HG02973 (cell line): ENCODE data around the gene IL1RAP.

ENCODE experiments used
- ATAC-seq: cut with Tn5 transposase; IDR thresholded peaks from one replicate; pipeline ENCODE4 v1.9.1; 2021; ENCODE audit warnings: moderate library complexity; ENCODE audit not compliant: unreplicated experiment

Gene IL1RAP

DNA sequence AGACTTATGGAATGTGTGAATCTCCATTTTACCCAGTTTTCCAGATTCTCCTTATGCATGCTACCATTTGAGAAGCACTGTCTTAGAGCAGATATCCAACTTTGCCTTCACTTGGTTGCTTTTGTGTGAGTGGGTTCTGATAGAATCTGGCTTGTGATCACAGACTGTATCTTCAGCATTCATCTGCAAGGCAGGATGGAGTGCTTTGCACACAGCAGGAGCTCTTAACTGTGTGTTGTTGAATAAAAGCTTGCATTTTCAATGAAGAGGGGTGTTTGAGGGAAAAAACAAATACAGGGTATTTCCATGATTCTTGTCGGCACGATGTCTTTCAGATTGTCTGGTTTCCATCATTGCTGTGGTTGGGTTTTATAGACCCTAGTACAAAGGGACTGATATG is 24.4 kb downstream of the IL1RAP start:
- ATAC-seq: no peak

DNA sequence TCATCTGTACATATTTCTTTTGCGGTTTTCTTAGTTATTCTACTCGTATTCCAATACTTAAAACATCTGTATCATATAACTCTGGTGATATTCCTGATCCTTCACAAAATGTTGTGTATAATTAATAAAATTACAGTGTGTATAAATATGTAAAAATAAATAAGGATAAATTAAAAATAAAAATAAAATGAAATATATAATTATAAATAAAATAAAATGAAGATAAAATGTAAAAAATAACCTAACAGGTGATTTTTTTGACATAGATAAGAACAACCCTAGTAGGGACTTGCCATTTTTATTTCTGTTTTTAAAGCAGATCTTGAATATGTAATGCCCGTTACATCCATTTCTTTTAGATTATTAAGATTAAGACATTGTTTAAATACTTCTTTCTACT is 25.6 kb downstream of the IL1RAP start:
- ATAC-seq: no peak

GRCh38 chr3:190541008-190541407 is 27.1 kb downstream of the IL1RAP start:
- ATAC-seq: no peak

GRCh38 chr3:190541560-190541959 is 27.7 kb downstream of the IL1RAP start:
- ATAC-seq: no peak

- ATAC-seq: no peak
Observed at GRCh38 chr3:190542846-190543245, 29.0 kb downstream of the IL1RAP start.

DNA sequence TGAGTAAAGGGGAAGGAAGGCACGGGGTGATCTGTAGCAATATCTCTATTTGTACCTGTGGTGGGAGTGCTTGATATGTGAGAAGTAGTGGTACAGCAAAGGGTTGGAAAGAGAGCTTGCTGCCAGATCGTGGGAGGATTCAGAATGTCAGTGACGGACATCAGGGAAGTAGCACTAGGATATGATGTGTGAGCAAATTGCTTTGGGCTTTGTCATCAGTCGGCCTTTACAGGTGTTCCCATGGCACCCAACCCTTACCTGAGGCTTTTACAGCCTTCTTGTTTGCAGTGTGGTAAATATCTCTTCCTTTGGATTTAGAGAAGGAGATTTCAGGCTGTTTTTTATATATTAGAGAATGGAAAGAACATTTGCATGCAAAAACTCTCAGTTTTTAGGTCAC is 29.8 kb downstream of the IL1RAP start:
- no peak for ATAC-seq

DNA sequence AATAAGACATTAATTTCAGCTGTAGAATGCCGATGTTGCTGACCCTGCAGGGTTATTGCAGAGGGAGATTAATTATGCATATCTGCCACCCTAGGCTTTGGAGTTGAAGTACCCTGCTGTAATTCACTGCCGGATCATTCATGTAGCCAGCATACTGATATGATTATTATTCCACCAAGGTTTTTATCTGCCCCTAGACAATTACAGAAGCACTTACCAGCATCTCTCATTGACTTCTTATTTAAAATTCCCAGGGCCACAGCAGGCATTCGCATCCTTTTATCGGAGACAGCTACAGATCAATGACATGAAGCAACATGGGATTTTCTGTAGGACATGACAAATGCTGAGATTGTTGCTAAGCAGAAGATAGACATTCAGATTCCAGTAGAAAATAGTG is 31.3 kb downstream of the IL1RAP start:
- no peak for ATAC-seq

- ATAC-seq: no peak
Observed at GRCh38 chr3:190546881-190547510, 33.1 kb downstream of the IL1RAP start.

GRCh38 chr3:190548031-190548656 is 34.3 kb downstream of the IL1RAP start:
- ATAC-seq: no peak

DNA sequence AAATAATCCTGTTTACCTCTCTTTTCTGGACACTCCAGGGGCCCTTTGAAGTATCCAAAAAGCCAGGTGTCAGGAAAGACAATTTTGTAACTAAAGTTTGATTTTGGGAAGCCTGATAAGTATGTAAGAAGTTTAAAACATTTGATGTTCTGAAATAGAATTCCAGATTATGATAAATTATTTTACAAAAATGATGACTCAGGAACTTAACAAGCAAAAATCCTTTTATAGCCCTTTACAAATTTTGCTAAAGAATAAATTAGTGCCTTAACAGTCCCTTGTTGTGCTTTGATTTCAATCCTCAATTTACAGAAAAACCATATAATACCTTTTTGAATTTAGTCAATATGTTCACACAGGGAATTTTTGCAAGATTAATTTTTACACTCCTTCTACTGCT is 38.1 kb downstream of the IL1RAP start:
- ATAC-seq: no peak

DNA sequence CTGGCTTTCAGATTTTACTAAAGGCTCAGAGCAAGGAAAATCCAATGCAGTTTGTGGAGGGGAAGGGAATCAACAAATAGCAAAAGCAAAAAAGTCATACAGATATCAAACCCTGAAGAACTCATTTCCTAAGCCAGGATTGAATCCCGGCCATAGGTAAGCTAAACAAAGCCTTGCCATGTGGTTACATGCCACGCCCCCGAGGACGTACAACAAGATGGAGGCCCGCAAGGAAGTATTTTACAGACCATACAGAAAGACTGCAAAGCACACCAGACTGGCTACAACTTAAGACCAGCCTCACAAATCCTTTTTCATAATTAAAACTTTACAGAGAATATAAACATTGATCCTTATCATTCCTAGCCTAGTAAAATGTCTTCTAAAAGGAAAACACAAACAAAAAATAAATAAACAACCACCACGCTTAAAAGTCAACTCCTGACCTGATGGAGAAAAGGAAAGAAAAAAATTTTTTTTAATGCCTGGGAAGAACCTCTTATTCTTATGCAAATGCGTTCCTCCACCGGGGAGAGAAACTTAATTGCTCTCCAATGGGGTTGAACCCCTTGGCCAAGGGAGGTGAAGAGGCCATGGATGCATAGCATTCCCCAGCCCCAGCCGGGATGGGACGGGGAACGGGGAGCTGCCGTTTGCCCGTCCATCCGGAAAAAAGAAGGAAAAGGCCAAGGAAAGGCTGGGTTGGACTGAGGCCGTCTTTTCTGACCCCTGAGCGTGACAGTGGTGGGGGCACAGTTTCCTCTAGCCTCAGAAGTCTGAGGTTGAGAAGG is 39.3 kb downstream of the IL1RAP start:
- no peak for ATAC-seq

- ATAC-seq: no peak
Observed at GRCh38 chr3:190554197-190554596, 40.3 kb downstream of the IL1RAP start.

DNA sequence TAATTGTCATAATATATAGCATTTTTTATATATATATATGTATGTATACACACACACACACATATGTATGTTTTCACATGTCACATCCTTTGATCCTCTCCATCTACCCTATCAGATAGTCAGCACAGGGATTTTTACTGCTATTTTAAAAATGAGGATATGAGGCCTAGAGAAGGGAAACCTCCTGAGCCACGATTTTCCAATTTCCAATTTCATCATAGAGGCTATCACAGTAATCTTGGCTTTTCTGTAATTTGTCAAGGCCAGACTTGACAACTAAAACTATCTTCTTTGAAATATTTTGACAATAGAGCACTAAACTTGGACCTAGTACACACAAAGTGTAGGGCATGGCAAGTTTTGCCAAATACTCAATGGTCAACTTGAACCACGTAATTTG is 42.5 kb downstream of the IL1RAP start:
- ATAC-seq: no peak

- ATAC-seq: no peak
Observed at GRCh38 chr3:190557296-190557695, 43.4 kb downstream of the IL1RAP start.

GRCh38 chr3:190558316-190558715 is 44.4 kb downstream of the IL1RAP start:
- no peak for ATAC-seq

GRCh38 chr3:190558796-190559195 is 44.9 kb downstream of the IL1RAP start:
- no peak for ATAC-seq

- ATAC-seq: no peak
Observed at GRCh38 chr3:190560013-190560895, 46.4 kb downstream of the IL1RAP start.

DNA sequence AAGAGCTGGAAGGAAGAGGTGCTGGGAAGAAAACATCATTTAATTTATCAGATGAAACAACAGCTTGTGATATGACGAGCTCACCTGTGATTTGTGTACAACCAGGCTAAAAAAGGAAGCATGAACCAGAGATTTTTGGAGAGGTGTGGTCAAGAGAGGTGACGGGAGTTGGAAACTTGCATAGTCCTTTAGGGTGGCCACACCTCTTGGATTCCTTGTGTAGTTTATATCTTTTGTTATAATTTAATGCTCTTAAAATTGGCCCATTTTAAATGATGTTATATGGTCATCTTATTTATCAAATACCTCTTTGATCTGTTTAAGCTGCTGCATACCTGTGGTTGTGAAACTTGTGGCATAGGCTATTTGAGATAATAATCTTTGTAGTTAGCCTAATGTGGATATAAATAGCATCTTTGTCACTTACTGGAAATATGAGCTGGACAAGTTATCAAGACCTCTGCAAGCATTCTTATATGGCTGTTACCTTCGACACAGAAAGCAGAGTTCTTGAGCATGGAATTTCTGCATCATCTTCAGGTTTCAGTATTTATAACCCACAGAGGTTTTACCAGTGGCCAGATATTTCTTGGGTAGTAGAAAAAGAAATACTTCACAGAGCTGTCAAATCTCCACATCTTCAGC is 49.1 kb downstream of the IL1RAP start:
- ATAC-seq: no peak

DNA sequence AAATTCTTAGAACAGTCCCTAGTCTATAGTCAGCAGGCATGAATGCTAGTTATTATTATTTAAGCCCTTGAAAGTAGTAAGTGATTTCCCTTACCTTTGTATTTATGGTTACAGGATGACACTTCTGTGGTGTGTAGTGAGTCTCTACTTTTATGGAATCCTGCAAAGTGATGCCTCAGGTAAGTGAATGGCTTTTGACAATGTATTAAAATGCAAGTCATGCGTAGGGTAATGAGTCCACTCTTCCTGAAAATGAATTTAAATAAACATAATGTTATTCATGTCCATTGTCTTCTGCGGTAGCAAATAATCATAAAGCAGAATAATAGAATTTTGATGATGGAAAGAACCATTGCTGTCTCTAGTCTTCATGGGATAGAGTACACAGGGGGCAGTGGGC is 50.3 kb downstream of the IL1RAP start:
- no peak for ATAC-seq

- ATAC-seq: no peak
Observed at GRCh38 chr3:190566043-190566933, 52.4 kb downstream of the IL1RAP start.
